ENCODE results near the gene FHIT.

- TF ChIP-seq CTCF (IDR thresholded peaks at IDR 0.05; ENCODE audit: low read depth, low read length, poor library complexity, severe bottlenecking) (no peak), EZH2phosphoT487 (IDR thresholded peaks at IDR 0.05; ENCODE audit: borderline replicate concordance, low read length) (no peak)
Observed at GRCh38 chr3:60931452-60931851, 319.8 kb downstream of the FHIT start.
